ENCODE data around the gene ZNF485.

DNA sequence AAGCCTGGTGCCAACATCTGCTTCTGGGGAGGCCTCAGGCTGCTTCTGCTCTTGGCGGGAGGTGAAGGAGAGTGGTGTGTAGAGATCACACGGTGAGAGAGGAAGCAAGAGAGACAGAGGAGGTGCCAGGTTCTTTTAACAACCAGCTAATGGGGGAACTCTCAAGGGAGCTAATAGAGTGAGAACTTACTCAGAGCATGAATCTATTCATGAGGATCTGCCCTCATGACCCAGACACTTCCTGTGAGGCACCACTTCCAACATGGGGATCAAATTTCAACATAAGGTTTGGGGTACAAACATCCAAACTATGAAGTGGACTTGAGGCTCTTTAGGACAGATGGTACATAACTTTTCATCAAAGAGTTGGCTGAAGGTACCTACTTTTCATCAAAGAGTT is 47.5 kb downstream of the ZNF485 start:
- TF ChIP-seq, protein P1, sequence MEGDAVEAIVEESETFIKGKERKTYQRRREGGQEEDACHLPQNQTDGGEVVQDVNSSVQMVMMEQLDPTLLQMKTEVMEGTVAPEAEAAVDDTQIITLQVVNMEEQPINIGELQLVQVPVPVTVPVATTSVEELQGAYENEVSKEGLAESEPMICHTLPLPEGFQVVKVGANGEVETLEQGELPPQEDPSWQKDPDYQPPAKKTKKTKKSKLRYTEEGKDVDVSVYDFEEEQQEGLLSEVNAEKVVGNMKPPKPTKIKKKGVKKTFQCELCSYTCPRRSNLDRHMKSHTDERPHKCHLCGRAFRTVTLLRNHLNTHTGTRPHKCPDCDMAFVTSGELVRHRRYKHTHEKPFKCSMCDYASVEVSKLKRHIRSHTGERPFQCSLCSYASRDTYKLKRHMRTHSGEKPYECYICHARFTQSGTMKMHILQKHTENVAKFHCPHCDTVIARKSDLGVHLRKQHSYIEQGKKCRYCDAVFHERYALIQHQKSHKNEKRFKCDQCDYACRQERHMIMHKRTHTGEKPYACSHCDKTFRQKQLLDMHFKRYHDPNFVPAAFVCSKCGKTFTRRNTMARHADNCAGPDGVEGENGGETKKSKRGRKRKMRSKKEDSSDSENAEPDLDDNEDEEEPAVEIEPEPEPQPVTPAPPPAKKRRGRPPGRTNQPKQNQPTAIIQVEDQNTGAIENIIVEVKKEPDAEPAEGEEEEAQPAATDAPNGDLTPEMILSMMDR (IDR thresholded peaks at IDR 0.05) = no peak
- no peak for TF ChIP-seq POLR2A (IDR thresholded peaks at IDR 0.05)
